ENCODE results near the gene DKK2.

Gene DKK2

DNA sequence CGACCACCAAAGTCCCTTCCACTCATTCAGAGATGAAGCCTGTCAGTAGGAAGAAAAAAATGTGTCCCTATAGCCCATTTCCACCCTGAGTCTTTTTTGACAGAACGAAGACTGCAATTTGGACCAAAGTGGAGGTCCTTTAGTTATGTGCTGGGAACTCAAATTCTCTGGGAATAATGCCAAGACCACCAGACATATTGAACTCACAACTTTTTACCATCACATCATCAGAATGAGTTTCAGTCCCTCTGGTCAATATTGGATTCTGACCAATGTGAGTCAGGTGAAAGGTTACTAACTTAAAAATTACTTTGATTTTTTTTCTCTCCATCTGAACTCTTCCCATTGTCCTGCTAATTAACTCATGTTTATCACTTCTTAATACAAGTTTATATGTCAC is 128.9 kb downstream of the DKK2 start:
- Histone ChIP-seq H3K36me3 (ENCODE audit: control insufficient read depth in 1 of 2, insufficient read depth in 2 of 2, low read length in 2 of 2) (no peaks in the 10 kb centered on the region), H3K27ac (ENCODE audit: low read length) (no peak overlapping the region), H3K27me3 (ENCODE audit: low read depth, low read length) (no peaks in the 10 kb centered on the region), H3K9me3 (ENCODE audit: control insufficient read depth in 1 of 2, low read length in 2 of 2) (no peaks in the 10 kb centered on the region), H3K4me1 (ENCODE audit: control insufficient read depth in 1 of 2, insufficient read depth in 2 of 2, low read length in 2 of 2) (no peaks in the 10 kb centered on the region), H3K4me3 (ENCODE audit: low read depth in 1 of 2, low read length in 2 of 2) (no peak overlapping the region)

DNA sequence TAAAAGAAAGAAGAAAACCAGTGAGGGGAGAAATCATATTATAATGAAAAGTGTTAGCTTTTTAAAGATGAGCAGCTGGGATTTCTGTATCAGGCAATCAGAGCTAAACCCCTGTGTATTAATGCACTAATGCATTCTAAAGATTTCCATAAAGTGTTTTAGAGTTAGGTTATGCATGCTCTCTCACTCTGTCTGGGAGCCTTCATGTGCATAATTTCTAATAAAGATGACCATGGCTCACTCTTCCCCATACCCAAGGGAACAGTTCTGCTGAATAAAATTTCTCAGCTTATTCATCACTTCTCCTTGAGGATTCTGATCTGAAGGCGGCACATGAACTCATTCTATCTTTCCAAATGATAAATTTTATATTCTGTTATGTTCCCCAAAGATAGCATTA is 129.4 kb downstream of the DKK2 start:
- H3K4me1 ChIP-seq (ENCODE audit: control insufficient read depth in 1 of 2, insufficient read depth in 2 of 2, low read length in 2 of 2) = no peaks in the 10 kb centered on the region
- no peaks in the 10 kb centered on the region for H3K36me3 ChIP-seq (ENCODE audit: control insufficient read depth in 1 of 2, insufficient read depth in 2 of 2, low read length in 2 of 2)
- no peak overlapping the region for H3K4me3 ChIP-seq (ENCODE audit: low read depth in 1 of 2, low read length in 2 of 2)
- no peaks in the 10 kb centered on the region for H3K27me3 ChIP-seq (ENCODE audit: low read depth, low read length)
- H3K27ac ChIP-seq (ENCODE audit: low read length) = no peak overlapping the region
- H3K9me3 ChIP-seq (ENCODE audit: control insufficient read depth in 1 of 2, low read length in 2 of 2) = no peaks in the 10 kb centered on the region

DNA sequence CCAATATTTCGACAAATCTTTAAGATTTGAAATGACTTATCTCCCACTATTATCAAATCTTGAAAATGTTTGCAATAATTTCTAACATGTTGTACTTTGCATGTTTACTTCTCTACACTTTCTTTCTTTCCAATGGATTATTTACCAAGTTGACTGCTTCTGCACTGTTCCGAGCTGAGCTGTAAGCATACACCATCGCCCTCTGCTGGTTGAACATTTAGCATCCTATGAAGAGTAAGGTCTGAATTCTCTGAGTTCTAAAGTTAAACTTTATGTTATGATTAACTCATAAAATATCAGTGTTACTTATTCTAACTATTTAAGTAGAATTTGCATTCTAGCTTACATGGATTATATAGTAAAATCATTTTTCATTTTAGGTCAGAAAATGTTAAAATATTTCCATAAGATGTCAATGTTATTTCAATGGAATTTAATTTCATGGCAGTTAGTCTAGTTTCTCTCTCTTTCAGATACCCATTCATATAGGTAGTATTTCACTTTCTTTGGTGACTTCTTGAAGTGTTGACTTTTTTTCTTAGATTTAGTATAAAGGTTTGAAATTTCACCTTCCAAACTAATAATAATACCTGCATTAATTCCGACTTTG is 137.4 kb downstream of the DKK2 start:
- H3K27ac ChIP-seq (ENCODE audit: low read length) = no peak overlapping the region
- no peaks in the 10 kb centered on the region for H3K27me3 ChIP-seq (ENCODE audit: low read depth, low read length)
- H3K36me3 ChIP-seq (ENCODE audit: control insufficient read depth in 1 of 2, insufficient read depth in 2 of 2, low read length in 2 of 2) = no peaks in the 10 kb centered on the region
- no peaks in the 10 kb centered on the region for H3K9me3 ChIP-seq (ENCODE audit: control insufficient read depth in 1 of 2, low read length in 2 of 2)
- H3K4me3 ChIP-seq (ENCODE audit: low read depth in 1 of 2, low read length in 2 of 2) = no peak overlapping the region
- no peaks in the 10 kb centered on the region for H3K4me1 ChIP-seq (ENCODE audit: control insufficient read depth in 1 of 2, insufficient read depth in 2 of 2, low read length in 2 of 2)

DNA sequence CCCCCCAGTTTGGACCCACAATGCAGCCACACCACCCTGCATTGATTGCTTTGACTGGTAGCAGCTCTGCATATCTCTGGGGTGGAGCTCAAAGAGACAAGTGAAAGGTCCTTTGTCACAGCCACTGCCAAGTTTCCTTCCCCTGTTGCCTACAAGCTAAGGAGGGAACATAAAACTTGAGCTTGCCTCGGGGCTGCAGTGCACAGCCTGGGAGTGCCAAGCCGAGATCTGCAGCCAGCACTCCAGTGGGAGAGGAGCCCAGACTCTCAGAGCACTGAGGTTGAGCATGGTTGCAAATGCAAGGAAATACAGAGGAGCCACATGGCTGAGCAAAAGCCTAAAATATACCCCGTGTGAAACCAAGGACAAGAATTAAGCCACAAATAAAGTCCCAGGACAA is 142.2 kb downstream of the DKK2 start:
- no peak overlapping the region for H3K27ac ChIP-seq (ENCODE audit: low read length)
- H3K4me1 ChIP-seq (ENCODE audit: control insufficient read depth in 1 of 2, insufficient read depth in 2 of 2, low read length in 2 of 2) = no peaks in the 10 kb centered on the region
- no peaks in the 10 kb centered on the region for H3K9me3 ChIP-seq (ENCODE audit: control insufficient read depth in 1 of 2, low read length in 2 of 2)
- H3K4me3 ChIP-seq (ENCODE audit: low read depth in 1 of 2, low read length in 2 of 2) = no peak overlapping the region
- no peaks in the 10 kb centered on the region for H3K27me3 ChIP-seq (ENCODE audit: low read depth, low read length)
- no peaks in the 10 kb centered on the region for H3K36me3 ChIP-seq (ENCODE audit: control insufficient read depth in 1 of 2, insufficient read depth in 2 of 2, low read length in 2 of 2)

DNA sequence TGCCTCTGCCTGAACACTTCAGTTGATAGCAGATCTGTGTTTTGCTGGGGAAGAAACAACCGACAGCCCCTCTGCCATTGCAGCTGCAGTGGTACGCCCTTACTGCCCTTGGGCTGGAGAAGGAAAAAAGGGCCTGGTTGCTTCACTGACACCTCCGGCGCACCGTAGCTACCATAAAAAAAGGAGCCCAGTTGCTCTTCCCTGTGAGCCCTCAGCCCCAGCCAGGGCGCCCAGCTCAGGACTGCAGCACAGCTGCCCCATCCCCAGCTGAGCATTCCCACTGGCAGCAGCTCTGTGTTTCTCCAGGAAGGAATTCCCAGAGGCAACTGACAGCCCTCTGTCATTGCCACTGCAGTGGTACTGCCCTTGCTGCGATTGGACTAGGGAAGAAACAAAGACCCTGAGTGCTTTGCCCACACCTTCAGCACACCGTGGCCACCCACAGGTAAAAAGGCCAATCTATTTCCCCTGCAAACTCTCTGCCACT is 142.7 kb downstream of the DKK2 start:
- no peaks in the 10 kb centered on the region for H3K36me3 ChIP-seq (ENCODE audit: control insufficient read depth in 1 of 2, insufficient read depth in 2 of 2, low read length in 2 of 2)
- no peaks in the 10 kb centered on the region for H3K9me3 ChIP-seq (ENCODE audit: control insufficient read depth in 1 of 2, low read length in 2 of 2)
- H3K27me3 ChIP-seq (ENCODE audit: low read depth, low read length) = no peaks in the 10 kb centered on the region
- no peaks in the 10 kb centered on the region for H3K4me1 ChIP-seq (ENCODE audit: control insufficient read depth in 1 of 2, insufficient read depth in 2 of 2, low read length in 2 of 2)
- no peak overlapping the region for H3K4me3 ChIP-seq (ENCODE audit: low read depth in 1 of 2, low read length in 2 of 2)
- no peak overlapping the region for H3K27ac ChIP-seq (ENCODE audit: low read length)

DNA sequence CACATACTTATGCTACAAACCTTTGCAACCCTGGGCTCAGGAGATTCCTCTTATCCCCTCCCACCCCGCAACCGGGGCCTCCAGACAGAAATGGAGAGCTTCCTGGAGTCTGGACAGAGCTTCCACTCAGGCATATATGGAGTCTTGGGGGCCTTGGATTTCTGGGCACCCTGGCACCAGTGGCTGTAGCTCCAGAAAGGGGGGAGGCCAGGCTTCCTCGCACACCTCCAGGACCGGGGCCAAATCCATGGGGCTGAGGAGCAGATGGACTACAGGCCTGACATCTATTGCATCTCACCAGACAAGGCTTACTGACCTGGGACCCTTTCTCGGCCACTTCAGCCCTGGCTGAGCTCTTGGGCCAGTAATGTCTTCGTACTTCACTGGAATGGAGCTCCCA is 143.3 kb downstream of the DKK2 start:
- Histone ChIP-seq H3K4me1 (ENCODE audit: control insufficient read depth in 1 of 2, insufficient read depth in 2 of 2, low read length in 2 of 2) (no peaks in the 10 kb centered on the region), H3K4me3 (ENCODE audit: low read depth in 1 of 2, low read length in 2 of 2) (no peak overlapping the region), H3K9me3 (ENCODE audit: control insufficient read depth in 1 of 2, low read length in 2 of 2) (no peaks in the 10 kb centered on the region), H3K27ac (ENCODE audit: low read length) (no peak overlapping the region), H3K27me3 (ENCODE audit: low read depth, low read length) (no peaks in the 10 kb centered on the region), H3K36me3 (ENCODE audit: control insufficient read depth in 1 of 2, insufficient read depth in 2 of 2, low read length in 2 of 2) (no peaks in the 10 kb centered on the region)

DNA sequence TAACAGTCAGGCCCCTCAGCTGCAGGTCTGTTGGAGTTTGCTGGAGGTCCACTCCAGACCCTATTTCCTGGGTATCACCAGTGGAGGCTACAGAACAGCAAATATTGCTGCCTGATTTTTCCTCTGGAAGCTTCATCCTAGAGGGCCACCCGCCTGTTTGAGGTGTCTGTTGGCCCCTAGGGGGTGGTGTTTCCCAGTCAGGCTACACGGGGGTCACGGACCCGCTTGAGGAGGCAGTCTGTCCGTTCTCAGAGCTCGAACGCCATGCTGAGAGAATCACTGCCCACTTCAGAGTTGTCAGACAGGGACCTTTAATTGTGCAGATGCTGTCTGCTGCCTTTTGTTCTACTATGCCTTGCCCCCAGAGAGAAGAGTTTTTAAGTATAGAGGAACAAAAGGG is 160.8 kb downstream of the DKK2 start:
- H3K27me3 ChIP-seq (ENCODE audit: low read depth, low read length) = no peaks in the 10 kb centered on the region
- no peaks in the 10 kb centered on the region for H3K36me3 ChIP-seq (ENCODE audit: control insufficient read depth in 1 of 2, insufficient read depth in 2 of 2, low read length in 2 of 2)
- H3K9me3 ChIP-seq (ENCODE audit: control insufficient read depth in 1 of 2, low read length in 2 of 2) = no peaks in the 10 kb centered on the region
- no peaks in the 10 kb centered on the region for H3K4me1 ChIP-seq (ENCODE audit: control insufficient read depth in 1 of 2, insufficient read depth in 2 of 2, low read length in 2 of 2)
- H3K4me3 ChIP-seq (ENCODE audit: low read depth in 1 of 2, low read length in 2 of 2) = no peak overlapping the region
- no peak overlapping the region for H3K27ac ChIP-seq (ENCODE audit: low read length)
